ENCODE data around the gene UBE2J2.

UBE2J2 gene

GRCh38 chr1:1285611-1286311 lies 12.1 kb upstream of the UBE2J2 start (continued):
- TF ChIP-seq TOX (CRISPR knock-in tag; IDR thresholded peaks at IDR 0.05; ENCODE audit: borderline replicate concordance) (no peak), ZNF8 (CRISPR knock-in tag; IDR thresholded peaks at IDR 0.05) (no peak), TCF4 (CRISPR knock-in tag; IDR thresholded peaks at IDR 0.05; ENCODE audit: borderline replicate concordance) (no peak)

GRCh38 chr1:1285102-1285571 lies 11.5 kb upstream of the UBE2J2 start:
- TF ChIP-seq PPARA (CRISPR knock-in tag; IDR thresholded peaks at IDR 0.05; ENCODE audit: borderline replicate concordance): no peak
- TF ChIP-seq ZC3H10 (CRISPR knock-in tag; IDR thresholded peaks at IDR 0.05): no peak
- no peak for TF ChIP-seq ZFP30 (CRISPR knock-in tag; IDR thresholded peaks at IDR 0.05)
- no peak for TF ChIP-seq TOX (CRISPR knock-in tag; IDR thresholded peaks at IDR 0.05; ENCODE audit: borderline replicate concordance)
- no peak for TF ChIP-seq ZNF565 (CRISPR knock-in tag; conservative IDR thresholded peaks at IDR 0.05; ENCODE audit: low read depth)
- no peak for TF ChIP-seq CSDC2 (CRISPR knock-in tag; IDR thresholded peaks at IDR 0.05)
- no peak for TF ChIP-seq SNAI2 (CRISPR knock-in tag; IDR thresholded peaks at IDR 0.05)
- no peak for TF ChIP-seq GLIS3 (CRISPR knock-in tag; IDR thresholded peaks at IDR 0.05)
- no peak for TF ChIP-seq ZNF70 (CRISPR knock-in tag; IDR thresholded peaks at IDR 0.05)
- TF ChIP-seq ISL1 (CRISPR knock-in tag; IDR thresholded peaks at IDR 0.05): no peak
- no peak for TF ChIP-seq POU6F1 (CRISPR knock-in tag; IDR thresholded peaks at IDR 0.05; ENCODE audit: borderline replicate concordance, low read depth)
- no peak for TF ChIP-seq OSR1 (CRISPR knock-in tag; IDR thresholded peaks at IDR 0.05)
- TF ChIP-seq ARNTL (CRISPR knock-in tag; IDR thresholded peaks at IDR 0.05; ENCODE audit: borderline replicate concordance, low read depth): no peak
- no peak; the same call in 2 of the 3 replicates for ATAC-seq

- no peak; the same call in 2 of the 3 replicates for ATAC-seq
- TF ChIP-seq ZNF565 (CRISPR knock-in tag; conservative IDR thresholded peaks at IDR 0.05; ENCODE audit: low read depth) (no peak), ISL1 (CRISPR knock-in tag; IDR thresholded peaks at IDR 0.05) (no peak), ESRRG (CRISPR knock-in tag; IDR thresholded peaks at IDR 0.05) (no peak), POU6F1 (CRISPR knock-in tag; IDR thresholded peaks at IDR 0.05; ENCODE audit: borderline replicate concordance, low read depth) (no peak), SNAI2 (CRISPR knock-in tag; IDR thresholded peaks at IDR 0.05) (no peak), TSHZ2 (CRISPR knock-in tag; IDR thresholded peaks at IDR 0.05) (no peak), CSRNP3 (CRISPR knock-in tag; IDR thresholded peaks at IDR 0.05) (no peak)
Observed at GRCh38 chr1:1284221-1285101, 10.8 kb upstream of the UBE2J2 start.

- TF ChIP-seq RARB (CRISPR knock-in tag; IDR thresholded peaks at IDR 0.05): no peak
- no peak for TF ChIP-seq PATZ1 (CRISPR knock-in tag; IDR thresholded peaks at IDR 0.05; ENCODE audit: borderline replicate concordance)
- no peak for ATAC-seq
Observed at GRCh38 chr1:1283821-1284220, 10.2 kb upstream of the UBE2J2 start.

Data from SK-N-SH treated with all-trans-retinoic acid at 6 μM for 48 hours (cell line).